Astrocyte of the spinal cord (primary cell): Measurements from ENCODE around the gene DENND2C.

Experiments used
- DNase-seq: peaks from one replicate; pipeline ENCODE4 v3.0.0; 2011; ENCODE audit warnings: low read depth, low spot score
- H3K4me3 ChIP-seq: 2 replicates; pipeline ENCODE4 v1.5.1; 2011; ENCODE audit warnings: low read depth, mild to moderate bottlenecking, low read length, moderate library complexity
- in situ Hi-C: cut with HindIII; loops from 2 replicates; pipeline ENCODE4 v1.10.0; 2017; ENCODE audit warnings: low sequenced_read_pairs
- TF ChIP-seq, protein P1 (sequence below): IDR thresholded peaks from 2 replicates; pipeline ENCODE4 v1.5.1; 2012; ENCODE audit warnings: low read depth, mild to moderate bottlenecking, low read length, inconsistent platforms

The DENND2C gene, protein sequence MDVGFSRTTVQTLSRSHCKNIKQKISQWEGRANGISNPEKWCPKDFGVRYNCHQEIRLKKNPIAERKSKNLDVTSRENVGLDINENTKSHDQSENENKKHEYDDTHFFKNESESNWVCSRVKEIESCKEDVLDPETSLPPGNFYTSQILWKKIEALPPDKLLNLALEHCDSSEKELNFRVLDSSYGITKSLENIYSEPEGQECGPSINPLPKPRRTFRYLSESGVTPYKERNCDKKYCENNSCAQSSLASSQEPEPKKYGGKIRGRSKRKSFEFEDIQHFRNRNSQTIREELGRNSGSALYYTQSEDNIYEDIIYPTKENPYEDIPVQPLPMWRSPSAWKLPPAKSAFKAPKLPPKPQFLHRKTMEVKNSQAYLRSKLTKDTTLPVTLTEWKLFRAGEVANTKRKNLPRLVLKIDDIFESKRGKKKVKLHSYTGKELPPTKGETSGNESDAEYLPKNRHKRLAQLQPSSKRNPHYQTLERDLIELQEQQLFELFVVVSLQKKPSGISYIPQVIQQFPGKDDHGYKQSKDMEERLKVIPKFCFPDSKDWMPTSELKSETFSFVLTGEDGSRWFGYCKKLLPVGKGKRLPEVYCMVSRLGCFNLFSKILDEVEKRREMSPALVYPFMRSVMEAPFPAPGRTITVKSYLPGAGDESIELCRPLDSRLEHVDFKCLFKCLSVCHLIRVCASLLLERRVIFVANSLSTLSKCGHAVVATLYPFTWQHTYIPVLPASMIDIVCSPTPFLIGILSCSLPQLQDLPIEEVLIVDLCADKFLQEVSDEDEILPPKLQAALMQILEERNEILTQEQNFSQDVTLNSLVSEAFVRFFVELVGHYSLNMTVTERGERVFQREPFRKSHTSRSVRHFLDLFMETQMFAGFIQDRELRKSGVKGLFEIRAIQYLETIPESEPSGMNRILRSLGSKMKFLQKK

DNA sequence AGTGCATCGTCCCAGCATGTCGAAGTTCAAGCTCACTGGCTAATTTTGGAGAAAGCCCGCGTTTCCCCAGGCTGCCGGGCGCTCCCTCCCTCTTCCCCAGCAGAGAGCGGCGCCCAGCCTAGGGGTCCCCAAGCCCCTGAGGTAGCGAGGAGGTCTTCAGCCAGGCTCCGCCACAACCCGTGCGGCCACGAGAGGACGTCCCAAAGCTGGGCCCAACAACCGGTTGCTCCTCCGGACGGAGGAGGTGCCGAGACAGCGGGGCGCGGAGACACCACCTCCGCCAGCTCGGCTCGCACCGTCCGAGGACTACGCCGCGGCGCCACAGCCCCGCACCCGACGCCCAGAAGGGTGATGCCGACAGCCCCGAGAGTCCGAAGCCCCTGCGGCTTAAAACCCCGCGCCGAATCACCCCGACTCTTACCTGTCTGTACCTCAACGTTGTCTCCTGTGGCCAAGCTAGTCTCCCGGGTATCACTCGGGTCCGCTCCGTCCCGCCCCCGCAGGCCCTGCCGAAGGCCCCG is at the start of gene DENND2C:
Gene DENND2C (minus strand): TSS at position 488 of the 521 bp plus-strand sequence. CDS start 44,065 bp downstream, outside the sequence.
- in situ Hi-C loops = no loop called here
- TF ChIP-seq, protein P1, sequence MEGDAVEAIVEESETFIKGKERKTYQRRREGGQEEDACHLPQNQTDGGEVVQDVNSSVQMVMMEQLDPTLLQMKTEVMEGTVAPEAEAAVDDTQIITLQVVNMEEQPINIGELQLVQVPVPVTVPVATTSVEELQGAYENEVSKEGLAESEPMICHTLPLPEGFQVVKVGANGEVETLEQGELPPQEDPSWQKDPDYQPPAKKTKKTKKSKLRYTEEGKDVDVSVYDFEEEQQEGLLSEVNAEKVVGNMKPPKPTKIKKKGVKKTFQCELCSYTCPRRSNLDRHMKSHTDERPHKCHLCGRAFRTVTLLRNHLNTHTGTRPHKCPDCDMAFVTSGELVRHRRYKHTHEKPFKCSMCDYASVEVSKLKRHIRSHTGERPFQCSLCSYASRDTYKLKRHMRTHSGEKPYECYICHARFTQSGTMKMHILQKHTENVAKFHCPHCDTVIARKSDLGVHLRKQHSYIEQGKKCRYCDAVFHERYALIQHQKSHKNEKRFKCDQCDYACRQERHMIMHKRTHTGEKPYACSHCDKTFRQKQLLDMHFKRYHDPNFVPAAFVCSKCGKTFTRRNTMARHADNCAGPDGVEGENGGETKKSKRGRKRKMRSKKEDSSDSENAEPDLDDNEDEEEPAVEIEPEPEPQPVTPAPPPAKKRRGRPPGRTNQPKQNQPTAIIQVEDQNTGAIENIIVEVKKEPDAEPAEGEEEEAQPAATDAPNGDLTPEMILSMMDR = no peak
- DNase-seq = no peak
- peak within 1 kb of the TSS; percentile 59 for H3K4me3 ChIP-seq

DNA sequence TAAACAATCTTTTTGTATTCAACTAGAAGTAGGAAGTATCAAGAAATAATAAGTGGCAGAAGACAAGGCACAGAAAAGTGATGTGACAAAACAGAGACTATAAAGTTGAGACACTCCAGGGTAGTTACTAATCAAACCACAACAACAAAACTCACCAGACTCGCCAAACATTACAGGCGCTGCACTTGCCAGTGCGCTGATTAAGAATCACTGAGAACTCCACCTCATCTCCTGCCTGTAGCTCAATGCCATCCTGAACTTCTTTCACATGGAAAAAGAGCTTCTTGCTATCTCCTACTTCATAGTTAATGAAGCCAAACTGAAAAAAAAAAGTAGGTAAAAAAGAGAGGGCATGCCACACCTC is 49.6 kb upstream of the DENND2C start:
- in situ Hi-C loops = no loop called here
- DNase-seq = peak; percentile 27

DNA sequence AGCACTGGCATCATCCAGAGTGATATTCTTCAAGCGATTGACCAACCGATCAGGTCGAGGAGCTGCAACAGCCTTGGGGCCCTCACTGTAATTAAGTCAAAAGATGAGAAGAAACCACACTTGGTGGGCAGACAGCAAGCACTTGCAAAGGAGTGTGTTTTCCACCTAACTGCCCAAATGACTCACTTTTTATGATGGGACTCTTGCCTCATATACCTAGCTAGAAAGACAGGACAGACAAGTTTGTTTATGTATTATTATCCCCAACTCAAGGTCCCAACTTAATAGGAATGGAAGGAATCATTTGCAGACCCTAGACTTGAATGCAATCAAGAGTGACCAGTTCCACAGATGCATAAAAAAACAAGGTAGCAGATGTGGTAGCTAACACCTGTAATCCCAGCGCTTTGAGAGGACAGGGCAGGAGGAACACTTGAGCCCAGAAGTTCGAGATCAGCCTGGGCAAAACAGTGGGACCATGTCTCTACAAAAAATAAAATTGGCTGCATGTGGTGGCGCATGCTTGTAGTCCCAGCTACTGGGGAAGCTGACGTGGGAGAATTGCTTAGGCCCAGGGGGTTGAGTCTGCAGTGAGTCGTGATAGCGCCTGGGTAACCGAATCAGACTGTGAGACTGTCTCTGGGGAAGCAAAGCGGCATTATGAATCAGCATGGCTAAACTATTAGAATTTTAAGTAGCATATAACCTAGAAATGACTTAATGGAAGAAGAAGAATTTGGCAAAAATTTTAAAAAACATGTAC is 49.0 kb upstream of the DENND2C start:
- peak; percentile 47 for DNase-seq
- in situ Hi-C loops = no loop called here

More for the DNA sequence above, 49.6 kb upstream of the DENND2C start:
- TF ChIP-seq, protein P1 = no peak
- H3K4me3 ChIP-seq = no peak overlapping the region

DNA sequence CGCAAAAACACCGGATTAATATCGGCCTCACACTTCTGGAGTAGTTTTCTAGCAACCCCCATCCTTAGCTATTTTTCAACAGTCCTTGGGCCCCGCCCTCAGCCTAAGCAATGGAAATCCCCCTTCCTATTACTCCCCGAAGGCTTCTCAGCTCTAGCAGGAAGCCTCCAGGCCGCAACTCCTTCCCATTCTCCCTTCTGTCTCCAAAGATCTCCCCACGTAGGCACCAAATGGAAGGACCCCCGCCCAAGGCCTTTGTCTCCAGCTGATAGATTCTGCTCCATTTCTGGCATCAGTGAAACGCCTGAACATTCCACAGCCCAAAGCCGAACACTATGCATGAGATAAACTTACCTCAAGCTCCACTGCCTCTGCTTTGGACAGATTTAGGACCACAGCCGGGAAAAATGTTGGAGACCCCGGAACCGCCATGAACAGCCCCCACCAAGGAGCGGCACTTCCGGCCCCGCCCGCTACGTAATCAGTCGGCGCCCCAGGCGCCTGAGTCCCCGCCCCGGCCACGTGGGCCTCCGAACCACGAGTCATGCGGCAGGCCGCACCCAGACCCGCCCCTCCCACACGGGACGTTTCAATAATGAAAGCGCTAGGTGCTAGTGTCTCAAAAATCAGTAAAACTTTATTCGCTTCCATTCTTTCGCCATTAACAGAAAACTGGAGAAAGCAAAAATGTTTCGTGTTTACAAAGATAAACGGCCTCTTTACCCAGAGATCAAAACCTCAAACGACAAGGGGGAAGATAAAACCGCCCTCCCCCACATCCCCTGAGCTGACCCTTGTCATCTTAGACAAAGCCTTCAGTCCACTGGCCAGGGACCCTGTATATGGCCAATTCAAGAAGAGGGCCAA is 46.7 kb upstream of the DENND2C start, which contains the start of gene NRAS:
Gene NRAS (minus strand): TSS at position 468 of the 867 bp plus-strand sequence. CDS start 611 bp downstream, outside the sequence.
- peak within 1 kb of the TSS; percentile 66 for H3K4me3 ChIP-seq
- peak; percentile 92 for DNase-seq
- in situ Hi-C loops = no loop called here
- TF ChIP-seq, protein P1 = no peak

More for the DNA sequence above, 49.0 kb upstream of the DENND2C start:
- TF ChIP-seq, protein P1 = no peak
- H3K4me3 ChIP-seq = no peak overlapping the region

DNA sequence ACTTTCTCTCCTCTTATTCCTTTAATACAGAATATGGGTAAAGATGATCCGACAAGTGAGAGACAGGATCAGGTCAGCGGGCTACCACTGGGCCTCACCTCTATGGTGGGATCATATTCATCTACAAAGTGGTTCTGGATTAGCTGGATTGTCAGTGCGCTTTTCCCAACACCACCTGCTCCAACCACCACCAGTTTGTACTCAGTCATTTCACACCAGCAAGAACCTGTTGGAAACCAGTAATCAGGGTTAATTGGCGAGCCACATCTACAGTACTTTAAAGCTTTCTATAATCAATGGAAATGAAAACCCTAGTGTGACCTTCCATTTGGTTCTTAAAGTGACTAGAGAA is 46.1 kb upstream of the DENND2C start:
- TF ChIP-seq, protein P1 = no peak
- H3K4me3 ChIP-seq = peak overlapping the region; percentile 66
- in situ Hi-C loops = no loop called here
- no peak for DNase-seq
